Sigmoid colon (tissue), 3 donors: ENCODE measurements around the gene ZSWIM9.
"Not testable (repeated sequence)": the region's sequence is repeated elsewhere in the genome, so short reads cannot be mapped to it uniquely, and the experiment has no call there.

Experiments
- CTCF ChIP-seq, 4 experiments: fragments of 450-650 bp in 3 of 4; fragments of 200-600 bp in 1 of 4; IDR thresholded peaks; one replicate each; pipeline ENCODE4 v1.5.1; 2016 to 2019; ENCODE audit warnings: antibody characterized with exemption in 4 of 4, mild to moderate bottlenecking in 3 of 4, moderate library complexity in 2 of 4
- POLR2A ChIP-seq, 2 donors: fragments of 450-650 bp; IDR thresholded peaks; one replicate each; pipeline ENCODE4 v1.6.1; 2016; ENCODE audit warnings: antibody characterized with exemption in 2 of 2, mild to moderate bottlenecking in 2 of 2, moderate library complexity in 2 of 2

GRCh38 chr19:48220784-48221183 is 50.3 kb downstream of the ZSWIM9 start:
- TF ChIP-seq CTCF, POLR2A (IDR thresholded peaks at IDR 0.05): not testable (repeated sequence)
